WTC11 (cell line): Measurements from ENCODE around the gene MUC4. TPM values are rescaled to one million over a fixed set of nuclear protein-coding genes. Genes with fewer than 3 reads are reported as not detected.

Experiments used
- ATAC-seq: fragments of 200-7000 bp; cut with Tn5 transposase; 2 replicates; pipeline ENCODE4 v1.10.0; 2021; ENCODE audit warnings: mild to moderate bottlenecking, moderate library complexity
- CTCF ChIA-PET: fragments of 300-600 bp; sonication (Branson Sonifier 250); formaldehyde crosslinking; loops from one replicate; lab custom pipeline; 2021; ENCODE audit warnings: antibody characterized with exemption; lab: Charles Lee
- POLR2A ChIA-PET: fragments of 350-600 bp; sonication (Branson Sonifier 250); formaldehyde crosslinking; loops from one replicate; lab custom pipeline; 2021; ENCODE audit warnings: antibody characterized with exemption; lab: Charles Lee
- DNase-seq: peaks from one replicate; pipeline ENCODE4 v3.0.0; 2021; ENCODE audit warnings: low spot score
- H3K27ac Mint-ChIP-seq: 2 replicates; pipeline ENCODE4 v1.8.0; 2021; ENCODE audit warnings: mixed read lengths
- H3K27me3 Mint-ChIP-seq: 2 replicates; pipeline ENCODE4 v1.8.0; 2021; ENCODE audit warnings: low read depth, mild to moderate bottlenecking, moderate library complexity, mixed read lengths
- H3K36me3 Mint-ChIP-seq: 2 replicates; pipeline ENCODE4 v1.8.0; 2021; ENCODE audit warnings: mixed read lengths
- H3K4me1 Mint-ChIP-seq: 2 replicates; pipeline ENCODE4 v1.8.0; 2022; ENCODE audit warnings: mixed read lengths
- H3K4me3 Mint-ChIP-seq: 2 replicates; pipeline ENCODE4 v1.8.0; 2021; ENCODE audit warnings: mild to moderate bottlenecking, moderate library complexity, mixed read lengths
- H3K9me3 Mint-ChIP-seq: 2 replicates; pipeline ENCODE4 v1.8.0; 2021; ENCODE audit warnings: mixed read lengths
- CBFB ChIP-seq: sonication (generic); formaldehyde crosslinking; IDR thresholded peaks from 2 replicates; pipeline ENCODE4 v1.8.1; 2022; ENCODE audit warnings: mild to moderate bottlenecking, low read depth, missing genetic modification reagents
- CDX4 ChIP-seq: fragments of 250-450 bp; sonication (Bioruptor Pico); IDR thresholded peaks from 2 replicates; pipeline ENCODE4 v1.9.0; 2021; ENCODE audit warnings: moderate library complexity, mild to moderate bottlenecking, inconsistent platforms, borderline replicate concordance
- CREM ChIP-seq: sonication (generic); formaldehyde crosslinking; IDR thresholded peaks from 2 replicates; pipeline ENCODE4 v1.8.1; 2022; ENCODE audit warnings: mild to moderate bottlenecking, missing genetic modification reagents, moderate library complexity
- ETV6 ChIP-seq: sonication (generic); formaldehyde crosslinking; IDR thresholded peaks from 2 replicates; pipeline ENCODE4 v1.8.1; 2022; ENCODE audit warnings: mild to moderate bottlenecking, missing genetic modification reagents
- FOXP1 ChIP-seq: sonication (generic); formaldehyde crosslinking; IDR thresholded peaks from 2 replicates; pipeline ENCODE4 v1.8.0; 2022; ENCODE audit warnings: missing genetic modification reagents, mild to moderate bottlenecking, moderate library complexity, borderline replicate concordance
- JUN ChIP-seq: sonication (generic); formaldehyde crosslinking; IDR thresholded peaks from 2 replicates; pipeline ENCODE4 v1.8.0; 2023; ENCODE audit warnings: mild to moderate bottlenecking, missing genetic modification reagents
- MXD4 ChIP-seq: fragments of 250-450 bp; sonication (Bioruptor Pico); IDR thresholded peaks from 2 replicates; pipeline ENCODE4 v1.8.0; 2021; ENCODE audit warnings: mild to moderate bottlenecking, moderate library complexity, borderline replicate concordance
- NFE2L1 ChIP-seq: sonication (generic); formaldehyde crosslinking; IDR thresholded peaks from 2 replicates; pipeline ENCODE4 v1.8.1; 2023; ENCODE audit warnings: missing genetic modification reagents
- OVOL2 ChIP-seq: fragments of 250-450 bp; sonication (Bioruptor Pico); IDR thresholded peaks from 2 replicates; pipeline ENCODE4 v1.9.0; 2021; ENCODE audit warnings: mild to moderate bottlenecking, borderline replicate concordance
- PREB ChIP-seq: sonication (generic); formaldehyde crosslinking; IDR thresholded peaks from 2 replicates; pipeline ENCODE4 v1.8.1; 2022; ENCODE audit warnings: mild to moderate bottlenecking, missing genetic modification reagents, moderate library complexity, borderline replicate concordance
- STAT6 ChIP-seq: sonication (generic); formaldehyde crosslinking; conservative IDR thresholded peaks from 2 replicates; pipeline ENCODE4 v1.8.1; 2023; ENCODE audit warnings: mild to moderate bottlenecking, low read depth, missing genetic modification reagents, moderate library complexity
- TCF7 ChIP-seq: sonication (generic); formaldehyde crosslinking; IDR thresholded peaks from 2 replicates; pipeline ENCODE4 v1.8.0; 2022; ENCODE audit warnings: mild to moderate bottlenecking, low read depth, missing genetic modification reagents, moderate library complexity
- ZBTB43 ChIP-seq: sonication (generic); formaldehyde crosslinking; IDR thresholded peaks from 2 replicates; pipeline ENCODE4 v1.8.1; 2023; ENCODE audit warnings: mild to moderate bottlenecking, missing genetic modification reagents
- ZNF121 ChIP-seq: sonication (generic); formaldehyde crosslinking; IDR thresholded peaks from 2 replicates; pipeline ENCODE4 v1.8.0; 2023; ENCODE audit warnings: missing genetic modification reagents
- ZNF232 ChIP-seq: sonication (generic); formaldehyde crosslinking; IDR thresholded peaks from 2 replicates; pipeline ENCODE4 v1.8.0; 2022; ENCODE audit warnings: mild to moderate bottlenecking, missing genetic modification reagents
- ZNF416 ChIP-seq: fragments of 250-450 bp; sonication (Bioruptor Pico); IDR thresholded peaks from 2 replicates; pipeline ENCODE4 v1.9.0; 2021; ENCODE audit warnings: mild to moderate bottlenecking, inconsistent platforms
- total RNA-seq: library from RNA; stranded (reverse); gene quantifications from 3 replicates; pipeline ENCODE4 v1.2.3, GENCODE V29; 2021

MUC4 gene
- total RNA-seq, 1 experiment from 2014 or later = 2.1 TPM

GRCh38 chr3:195839260-195840010, 27.7 kb upstream of the MUC4 start:
- CTCF ChIA-PET = interaction anchor here (0.6 to 3.8 kb wide), 9 partner anchors 11 to 281 kb away, joined by 3 to 37 read pairs (median 4); no protein-coding TSS in a partner anchor
- ATAC-seq (peak; percentile 38), DNase-seq (no peak)

GRCh38 chr3:195838714-195839113, 27.0 kb upstream of the MUC4 start:
- no peak for ATAC-seq
- Mint-ChIP-seq H3K27ac (peak overlapping the region; percentile 34; the same call in 1 of the 2 replicates), H3K36me3 (no peaks in the 10 kb centered on the region)
- TF ChIP-seq ZNF121 (CRISPR knock-in tag) (no peak), CREM (no peak), ZNF416 (no peak), OVOL2 (CRISPR knock-in tag) (no peak), NFE2L1 (CRISPR knock-in tag) (no peak), CDX4 (no peak), FOXP1 (no peak), CBFB (CRISPR knock-in tag) (no peak)
- TF ChIP-seq, all 79 proteins: peak for 0
- H3K4me1 Mint-ChIP-seq = peaks cover 10% of the 10 kb centered on the region
- DNase-seq = no peak
- CTCF ChIA-PET = interaction anchor here (0.6 to 3.8 kb wide), 5 partner anchors 12 to 82 kb away, joined by 3 to 37 read pairs (median 4); no protein-coding TSS in a partner anchor
- no peak overlapping the region for H3K4me3 Mint-ChIP-seq
- POLR2A ChIA-PET = no interaction called here
- H3K9me3 Mint-ChIP-seq = no peaks in the 10 kb centered on the region
- no peaks in the 10 kb centered on the region for H3K27me3 Mint-ChIP-seq

More at GRCh38 chr3:195839260-195840010, 27.7 kb upstream of the MUC4 start:
- Mint-ChIP-seq H3K27ac (0 out of 2 replicates have a peak overlapping the region, but pooled peaks have one; percentile 34), H3K4me1 (peaks cover 10% of the 10 kb centered on the region), H3K4me3 (no peak overlapping the region), H3K36me3 (no peaks in the 10 kb centered on the region), H3K27me3 (no peaks in the 10 kb centered on the region), H3K9me3 (no peaks in the 10 kb centered on the region)
- TF ChIP-seq MXD4 (CRISPR knock-in tag) = no peak
- TF ChIP-seq ZBTB43 (CRISPR knock-in tag) = no peak
- no peak for TF ChIP-seq NFE2L1 (CRISPR knock-in tag)
- TF ChIP-seq TCF7 (CRISPR knock-in tag) = no peak
- no peak for TF ChIP-seq STAT6
- no peak for TF ChIP-seq PREB (CRISPR knock-in tag)
- no peak for TF ChIP-seq ETV6 (CRISPR knock-in tag)
- TF ChIP-seq JUN = no peak
- no peak for TF ChIP-seq FOXP1
- no peak for TF ChIP-seq ZNF232
- POLR2A ChIA-PET = no interaction called here
